HCT116 (cell line): Measurements from ENCODE around the gene PRRX2. TPM values are rescaled to one million over a fixed set of nuclear protein-coding genes. Genes with fewer than 3 reads are reported as not detected.
A peak's percentile ranks its signal among the peaks of the same experiment; 100 is the strongest.
"Not testable (repeated sequence)": the region's sequence is repeated elsewhere in the genome, so short reads cannot be mapped to it uniquely, and the experiment has no call there.

Experiments used
- ATAC-seq: fragments of 200-7000 bp; cut with Tn5 transposase; 2 replicates; pipeline ENCODE4 v1.9.1; 2020; ENCODE audit warnings: mild to moderate bottlenecking, moderate library complexity
- BruUV-seq: library from RNA; stranded (reverse); fragments of 400-500 nt; replicated peaks from 2 replicates; lab custom pipeline; 2021; lab: Mats Ljungman, UMichigan
- CTCF ChIA-PET: fragments of 300-600 bp; sonication (Branson Sonifier 250); formaldehyde crosslinking; loops from one replicate; lab custom pipeline; 2021; ENCODE audit warnings: antibody characterized with exemption; lab: Charles Lee
- POLR2A ChIA-PET: fragments of 300-600, 350-600 bp; sonication (Branson Sonifier 250); formaldehyde crosslinking; loops from one replicate; lab custom pipeline; 2021; ENCODE audit warnings: antibody characterized with exemption; lab: Charles Lee
- RAD21 ChIA-PET, 2 experiments: fragments of 300-600 bp; sonication (Branson Sonifier 250); formaldehyde crosslinking; loops; one replicate each; lab custom pipeline; 2023; ENCODE audit warnings: low total read pairs in 2 of 2; ENCODE audit not compliant: uncharacterized antibody in 2 of 2, unreplicated experiment in 2 of 2, low non-redundant PET in 1 of 2; lab: Charles Lee
- DNase-seq: peaks from one replicate; pipeline ENCODE4 v3.0.0-alpha.2; 2010; ENCODE audit warnings: low read depth, low spot score
- H2AFZ ChIP-seq: fragments of 200-600 bp; shearing (Covaris generic), sonication (generic); 2 replicates; pipeline ENCODE4 v1.6.1; 2017; ENCODE audit warnings: low read depth, mixed run types, mixed read lengths, antibody characterized with exemption, low read length; ENCODE audit not compliant: poor library complexity, severe bottlenecking
- H3K27ac ChIP-seq: 2 replicates; pipeline ENCODE4 v1.5.1; 2012; ENCODE audit warnings: low read depth, low read length
- H3K27me3 ChIP-seq: fragments of 200-600 bp; sonication (generic); 2 replicates; pipeline ENCODE4 v1.6.1; 2016; ENCODE audit warnings: mixed run types, low read length, mixed read lengths; ENCODE audit not compliant: insufficient read depth
- H3K36me3 ChIP-seq, 2 experiments: fragments of 200-500 bp in 1 of 2; fragments of 200-600 bp in 1 of 2; sonication (Bioruptor generic) in 1 of 2; sonication (generic) in 1 of 2; 2 replicates each; pipeline versions ENCODE4 v1.5.1 to v1.6.1; 2014 to 2016; ENCODE audit warnings: low read length in 2 of 2, inconsistent platforms in 1 of 2, mixed read lengths in 1 of 2, mixed run types in 1 of 2; ENCODE audit not compliant: insufficient read depth in 2 of 2, control insufficient read depth in 1 of 2
- H3K4me1 ChIP-seq, 2 experiments: fragments of 200-600 bp in 1 of 2; sonication (generic) in 1 of 2; 2 replicates each; pipeline versions ENCODE4 v1.5.1 to v1.6.1; 2012 to 2017; ENCODE audit warnings: low read length in 2 of 2, inconsistent platforms in 1 of 2, mild to moderate bottlenecking in 1 of 2, mixed read lengths in 1 of 2, mixed run types in 1 of 2, moderate library complexity in 1 of 2; ENCODE audit not compliant: insufficient read depth in 2 of 2, control insufficient read depth in 1 of 2
- H3K4me2 ChIP-seq: fragments of 200-600 bp; sonication (generic); 2 replicates; pipeline ENCODE4 v1.6.1; 2017; ENCODE audit warnings: mixed run types, low read length, mixed read lengths
- H3K4me3 ChIP-seq, 2 experiments: fragments of 200-600 bp in 1 of 2; sonication (generic) in 1 of 2; replicated peaks in 1 of 2; 2 replicates each; pipeline ENCODE4 v1.5.1; 2011 to 2016; ENCODE audit warnings: low read length in 2 of 2, control low read depth in 1 of 2, low read depth in 1 of 2, mild to moderate bottlenecking in 1 of 2, mixed read lengths in 1 of 2, mixed run types in 1 of 2
- H3K79me2 ChIP-seq: fragments of 200-600 bp; sonication (generic); 2 replicates; pipeline ENCODE4 v1.6.1; 2017; ENCODE audit warnings: mild to moderate bottlenecking, mixed run types, low read length, moderate library complexity, mixed read lengths; ENCODE audit not compliant: insufficient read depth
- H3K9ac ChIP-seq: fragments of 200-600 bp; sonication (generic); 2 replicates; pipeline ENCODE4 v1.6.1; 2016; ENCODE audit warnings: low read length, mixed read lengths
- H3K9me2 ChIP-seq: fragments of 200-600 bp; sonication (generic), shearing (Covaris generic); 2 replicates; pipeline ENCODE4 v1.6.1; 2017; ENCODE audit warnings: mixed run types, mild to moderate bottlenecking, moderate library complexity; ENCODE audit not compliant: insufficient read depth
- H3K9me3 ChIP-seq, 2 experiments: fragments of 200-500 bp in 1 of 2; fragments of 200-600 bp in 1 of 2; sonication (Bioruptor generic) in 1 of 2; sonication (generic) in 1 of 2; 2 replicates each; pipeline ENCODE4 v1.6.1; 2014 to 2017; ENCODE audit warnings: low read length in 2 of 2, mixed read lengths in 2 of 2, inconsistent platforms in 1 of 2, low read depth in 1 of 2, mild to moderate bottlenecking in 1 of 2, mixed run types in 1 of 2, moderate library complexity in 1 of 2; ENCODE audit not compliant: control insufficient read depth in 1 of 2, insufficient read depth in 1 of 2
- H4K20me1 ChIP-seq: fragments of 200-600 bp; sonication (generic), shearing (Covaris generic); 2 replicates; pipeline ENCODE4 v1.6.1; 2017; ENCODE audit warnings: mixed run types, mild to moderate bottlenecking, moderate library complexity; ENCODE audit not compliant: insufficient read depth
- CBX3 ChIP-seq: IDR thresholded peaks from 2 replicates; pipeline ENCODE4 v1.6.1; 2012; ENCODE audit warnings: low read depth
- CEBPB ChIP-seq: IDR thresholded peaks from 2 replicates; pipeline ENCODE4 v1.6.1; 2012; ENCODE audit warnings: low read depth
- EGR1 ChIP-seq: IDR thresholded peaks from 2 replicates; pipeline ENCODE4 v1.6.1; 2012; ENCODE audit warnings: low read depth
- FOSL1 ChIP-seq: IDR thresholded peaks from 2 replicates; pipeline ENCODE4 v1.6.1; 2012; ENCODE audit warnings: low read depth
- JUND ChIP-seq: IDR thresholded peaks from 2 replicates; pipeline ENCODE4 v1.6.1; 2012
- SIN3A ChIP-seq: IDR thresholded peaks from 2 replicates; pipeline ENCODE4 v1.6.1; 2012; ENCODE audit warnings: low read depth
- SP1 ChIP-seq: IDR thresholded peaks from 2 replicates; pipeline ENCODE4 v1.6.1; 2012; ENCODE audit warnings: low read depth
- intact Hi-C: fragments of 100-400 bp; cut with micrococcal nuclease; formaldehyde crosslinking; loops from 2 replicates; pipeline ENCODE4 v1.10.0; 2022
- total RNA-seq: library from RNA; stranded (reverse); gene quantifications from one replicate; pipeline ENCODE4 v1.2.1, GENCODE V29; 2021; ENCODE audit not compliant: unreplicated experiment
- TF ChIP-seq, protein P1 (sequence below): IDR thresholded peaks from 2 replicates; pipeline ENCODE4 v1.6.1; 2012

PRRX2 gene
- total RNA-seq, 1 experiment from 2014 or later: 25.5 TPM

GRCh38 chr9:129762370-129762984, 97.0 kb downstream of the PRRX2 start:
- peak overlapping the region; percentile 28; the same call in 1 of the 2 replicates for H3K9ac ChIP-seq
- H3K27me3 ChIP-seq, H4K20me1 ChIP-seq, intact Hi-C loops, H3K36me3 ChIP-seq, BruUV-seq, RAD21 ChIA-PET, H3K9me2 ChIP-seq, H3K9me3 ChIP-seq, H3K79me2 ChIP-seq: not testable (repeated sequence)
- POLR2A ChIA-PET: interaction anchor here (0.7 to 1.3 kb wide), 3 partner anchors 14 to 39 kb away, joined by 3 to 5 read pairs (median 3); no protein-coding TSS in a partner anchor
- CTCF ChIA-PET: interaction anchor here (0.6 kb wide), 1 partner anchor 25 kb away, joined by 4 read pairs; no protein-coding TSS in a partner anchor
- H3K27ac ChIP-seq: peak overlapping the region; percentile 63
- DNase-seq (peak; percentile 64), ATAC-seq (peak; percentile 73)
- H3K4me3 ChIP-seq: peak overlapping the region in 1 of 2 experiments; percentile 38; a peak in 3 of 4 replicates
- H2AFZ ChIP-seq: peak overlapping the region; percentile 75
- TF ChIP-seq JUND (peak; percentile 92), SIN3A (peak; percentile 77; the same call in 1 of the 2 replicates), SP1 (peak; percentile 84), FOSL1 (peak; percentile 94), CBX3 (peak; percentile 88), CEBPB (peak; percentile 86), EGR1 (peak; percentile 56)
- TF ChIP-seq, protein P1, sequence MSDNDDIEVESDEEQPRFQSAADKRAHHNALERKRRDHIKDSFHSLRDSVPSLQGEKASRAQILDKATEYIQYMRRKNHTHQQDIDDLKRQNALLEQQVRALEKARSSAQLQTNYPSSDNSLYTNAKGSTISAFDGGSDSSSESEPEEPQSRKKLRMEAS: peak; percentile 64
- peak overlapping the region; percentile 74 for H3K4me2 ChIP-seq
- H3K4me1 ChIP-seq: peaks cover 26 to 33% of the 10 kb centered on the region in 2 experiments
